GM23338 (cell line): ENCODE data around the gene PDX1. TPM values are rescaled to one million over a fixed set of nuclear protein-coding genes. Genes with fewer than 3 reads are reported as not detected.
A peak's percentile ranks its signal among the peaks of the same experiment; 100 is the strongest.

Experiments
- ATAC-seq: fragments of 200-7000 bp; cut with Tn5 transposase; 3 replicates; pipeline ENCODE4 v1.9.1; 2020
- DNase-seq: peaks from one replicate; pipeline ENCODE4 v3.0.0-alpha.2; 2015; ENCODE audit warnings: low spot score
- H2AFZ ChIP-seq: fragments of 200-600 bp; sonication (generic); 2 replicates; pipeline ENCODE4 v1.8.0; 2016; ENCODE audit warnings: antibody characterized with exemption, mild to moderate bottlenecking, moderate library complexity
- H3F3A ChIP-seq: fragments of 200-600 bp; sonication (generic); replicated peaks from 2 replicates; pipeline ENCODE4 v1.8.0; 2017; ENCODE audit warnings: antibody characterized with exemption, mixed run types, low read depth
- H3K27ac ChIP-seq: fragments of 200-600 bp; sonication (generic); 2 replicates; pipeline ENCODE4 v1.6.1; 2016; ENCODE audit warnings: low read depth
- H3K27me3 ChIP-seq: fragments of 200-600 bp; sonication (generic); 2 replicates; pipeline ENCODE4 v1.8.0; 2016; ENCODE audit warnings: mild to moderate bottlenecking, mixed run types, moderate library complexity; ENCODE audit not compliant: insufficient read depth
- H3K36me3 ChIP-seq: fragments of 200-600 bp; sonication (generic); 2 replicates; pipeline ENCODE4 v1.8.0; 2016; ENCODE audit warnings: mild to moderate bottlenecking; ENCODE audit not compliant: insufficient read depth
- H3K4me1 ChIP-seq: fragments of 200-600 bp; sonication (generic); 2 replicates; pipeline ENCODE4 v1.8.0; 2016; ENCODE audit warnings: mild to moderate bottlenecking, moderate library complexity; ENCODE audit not compliant: insufficient read depth
- H3K4me2 ChIP-seq: fragments of 200-600 bp; sonication (generic); 2 replicates; pipeline ENCODE4 v1.7.1; 2017; ENCODE audit warnings: mixed run types
- H3K4me3 ChIP-seq: fragments of 200-600 bp; sonication (generic); 2 replicates; pipeline ENCODE4 v1.6.1; 2016; ENCODE audit warnings: mixed run types
- H3K79me2 ChIP-seq: fragments of 200-600 bp; sonication (generic); replicated peaks from 2 replicates; pipeline ENCODE4 v1.8.0; 2017; ENCODE audit warnings: mild to moderate bottlenecking; ENCODE audit not compliant: insufficient read depth
- H3K9me2 ChIP-seq: fragments of 200-600 bp; sonication (generic); 2 replicates; pipeline ENCODE4 v1.8.0; 2017; ENCODE audit not compliant: insufficient read depth
- H4K20me1 ChIP-seq: fragments of 200-600 bp; sonication (generic); replicated peaks from 2 replicates; pipeline ENCODE4 v1.8.0; 2017; ENCODE audit warnings: mild to moderate bottlenecking; ENCODE audit not compliant: insufficient read depth
- H3K27ac Mint-ChIP-seq: 2 replicates; pipeline ENCODE4 v1.8.0; 2020; ENCODE audit warnings: inconsistent platforms, mild to moderate bottlenecking, moderate library complexity, mixed read lengths
- H3K27me3 Mint-ChIP-seq: 3 replicates; pipeline ENCODE4 v1.8.0; 2022; ENCODE audit warnings: low read depth, mild to moderate bottlenecking, moderate library complexity, mixed read lengths, inconsistent platforms; ENCODE audit not compliant: insufficient read depth, poor library complexity
- H3K36me3 Mint-ChIP-seq: 3 replicates; pipeline ENCODE4 v1.8.0; 2021; ENCODE audit warnings: low read depth, mild to moderate bottlenecking, inconsistent platforms, moderate library complexity, mixed read lengths
- H3K4me1 Mint-ChIP-seq: 3 replicates; pipeline ENCODE4 v1.8.0; 2020; ENCODE audit warnings: mild to moderate bottlenecking, inconsistent platforms, mixed read lengths
- H3K4me3 Mint-ChIP-seq: 3 replicates; pipeline ENCODE4 v1.8.0; 2021; ENCODE audit warnings: moderate library complexity, mild to moderate bottlenecking, inconsistent platforms, mixed read lengths
- H3K9me3 Mint-ChIP-seq: 3 replicates; pipeline ENCODE4 v1.8.0; 2020; ENCODE audit warnings: moderate library complexity, mild to moderate bottlenecking, inconsistent platforms, mixed read lengths
- CREB1 ChIP-seq: fragments of 250-450 bp; sonication (Bioruptor Pico); IDR thresholded peaks from 2 replicates; pipeline ENCODE4 v1.5.0; 2020; ENCODE audit warnings: low read depth, mild to moderate bottlenecking, moderate library complexity
- EZH2 ChIP-seq: fragments of 200-600 bp; sonication (generic); IDR thresholded peaks from one replicate; pipeline ENCODE4 v1.8.0; 2017; ENCODE audit warnings: antibody characterized with exemption, mild to moderate bottlenecking, low read depth; ENCODE audit not compliant: unreplicated experiment
- EZH2phosphoT487 ChIP-seq: fragments of 200-600 bp; sonication (generic); IDR thresholded peaks from one replicate; pipeline ENCODE4 v1.8.1; 2018; ENCODE audit warnings: antibody characterized with exemption; ENCODE audit not compliant: unreplicated experiment
- polyA plus RNA-seq: library from polyadenylated mRNA; unstranded; fragments of >200 nt; fragmentation: Nextera tagmentation; extraction: Ambion mirVana; gene quantifications from 2 replicates; pipeline ENCODE4 v1.2.1, GENCODE V29; 2016
- total RNA-seq: library from RNA; depleted of rRNA; stranded (reverse); fragments of >200 nt; shearing (Covaris generic); gene quantifications from 2 replicates; pipeline ENCODE4 v1.2.3, GENCODE V29; 2014
- TF ChIP-seq, protein P1 (sequence below): IDR thresholded peaks from 2 replicates; pipeline ENCODE4 v1.6.1; 2016; ENCODE audit warnings: antibody characterized with exemption

PDX1 gene
- total and polyA plus RNA-seq, 2 experiments from 2014 or later, result not detected

DNA sequence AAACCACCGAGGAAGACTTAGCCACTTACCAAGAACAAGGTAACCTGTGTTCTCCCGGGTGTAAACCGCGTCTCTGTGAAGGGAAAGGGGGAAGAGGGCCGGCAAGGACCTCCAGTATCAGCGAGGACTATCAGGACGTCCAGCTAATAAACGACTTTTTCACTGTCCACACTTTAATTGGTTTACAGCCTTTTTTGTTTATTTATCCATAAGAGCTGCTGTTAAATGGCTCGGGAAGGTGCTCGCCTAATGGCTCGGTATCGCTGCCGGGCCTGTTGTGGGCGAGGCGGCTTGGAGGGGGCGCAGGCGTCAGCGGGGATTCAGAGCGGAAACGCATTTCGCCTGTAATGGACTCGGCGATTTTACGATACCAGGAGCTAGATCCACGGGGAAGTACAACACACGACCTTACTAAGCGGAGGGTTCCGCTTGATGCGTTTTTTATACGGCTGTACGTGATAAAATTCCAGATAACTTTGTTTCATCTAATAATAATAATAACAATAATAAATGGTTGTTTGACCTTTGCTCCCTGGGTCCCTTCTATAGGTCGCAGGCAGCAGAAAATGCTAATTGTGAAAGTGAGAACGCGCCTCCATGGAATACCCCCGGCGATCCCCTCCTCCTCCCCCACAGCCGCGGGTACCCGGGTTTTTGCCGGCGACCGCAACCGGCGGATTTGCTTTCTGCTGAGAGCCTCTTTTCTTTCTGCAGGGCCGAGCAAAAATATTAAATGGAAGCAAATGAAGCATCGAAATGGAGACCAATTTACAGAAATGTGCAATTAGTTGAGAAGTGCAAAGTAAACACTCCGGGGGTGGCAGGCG is 2.5 kb upstream of the PDX1 start:
- peaks cover 83% of the 10 kb centered on the region for H3K27me3 Mint-ChIP-seq
- peak overlapping the region; percentile 66 for H3K4me2 ChIP-seq
- peak overlapping the region; percentile 46 for H3K4me3 ChIP-seq

DNA sequence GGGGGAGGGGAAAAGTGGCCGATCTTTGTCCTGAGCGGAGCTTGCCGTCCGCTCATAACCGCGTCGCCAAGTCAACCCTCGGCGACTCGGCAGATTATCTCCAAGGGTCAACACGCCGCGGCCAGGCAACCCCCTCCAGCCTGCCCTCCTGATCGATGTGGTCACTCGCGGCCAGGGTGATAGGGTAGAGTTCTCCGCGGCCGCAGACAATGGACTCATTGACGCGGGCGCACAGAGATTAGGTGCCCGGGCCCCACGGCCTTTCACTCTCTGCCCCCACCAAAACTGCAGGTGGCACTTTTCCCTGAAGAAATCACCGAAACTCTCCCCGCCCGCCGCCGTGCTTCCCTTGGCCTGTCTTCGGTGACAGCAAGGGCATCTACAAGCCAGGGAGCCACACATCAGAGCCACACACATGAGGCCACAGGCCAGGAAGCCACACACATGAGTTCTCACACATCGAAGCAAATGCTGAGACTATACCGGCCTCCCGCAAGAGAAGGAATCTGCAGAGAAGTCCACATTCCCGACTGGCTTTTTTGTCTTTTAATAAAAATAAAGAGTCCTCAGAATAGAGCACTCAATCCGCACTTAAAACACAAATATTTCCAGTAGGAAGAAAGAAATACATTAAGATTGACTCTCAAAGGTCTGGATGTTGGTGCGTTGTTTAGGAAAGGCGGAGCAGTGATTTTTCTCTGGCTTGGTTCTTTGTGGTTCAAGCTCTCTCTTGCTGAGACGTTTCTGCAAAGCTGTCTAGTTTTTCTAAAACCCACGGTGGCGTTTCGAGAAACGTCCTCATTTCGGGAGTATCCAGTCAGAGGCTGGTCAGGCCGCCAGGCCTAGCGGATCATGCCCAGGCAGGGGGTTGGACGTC is 1.5 kb upstream of the PDX1 start:
- DNase-seq, result peak; percentile 35
- peaks cover 43% of the 10 kb centered on the region for H3K4me1 Mint-ChIP-seq

More for the DNA sequence above, 2.5 kb upstream of the PDX1 start:
- Histone ChIP-seq H3F3A (peaks cover 24% of the 10 kb centered on the region; the same call in 1 of the 2 replicates), H3K79me2 (no peaks in the 10 kb centered on the region), H3K27me3 (peaks cover 100% of the 10 kb centered on the region), H3K27ac (no peak overlapping the region), H3K9me2 (no peaks in the 10 kb centered on the region), H2AFZ (no peak overlapping the region), H3K36me3 (no peaks in the 10 kb centered on the region), H4K20me1 (peaks cover 12% of the 10 kb centered on the region), H3K4me1 (peaks cover 45% of the 10 kb centered on the region)
- H3K4me1 Mint-ChIP-seq, result peaks cover 33% of the 10 kb centered on the region
- ATAC-seq (0 out of 3 replicates have a peak, but pooled peaks have one; percentile 2), DNase-seq (peak; percentile 67)
- peaks cover 7% of the 10 kb centered on the region; the same call in 2 of the 3 replicates for H3K9me3 Mint-ChIP-seq
- peak overlapping the region; percentile 67 for H3K4me3 Mint-ChIP-seq
- TF ChIP-seq, protein P1, sequence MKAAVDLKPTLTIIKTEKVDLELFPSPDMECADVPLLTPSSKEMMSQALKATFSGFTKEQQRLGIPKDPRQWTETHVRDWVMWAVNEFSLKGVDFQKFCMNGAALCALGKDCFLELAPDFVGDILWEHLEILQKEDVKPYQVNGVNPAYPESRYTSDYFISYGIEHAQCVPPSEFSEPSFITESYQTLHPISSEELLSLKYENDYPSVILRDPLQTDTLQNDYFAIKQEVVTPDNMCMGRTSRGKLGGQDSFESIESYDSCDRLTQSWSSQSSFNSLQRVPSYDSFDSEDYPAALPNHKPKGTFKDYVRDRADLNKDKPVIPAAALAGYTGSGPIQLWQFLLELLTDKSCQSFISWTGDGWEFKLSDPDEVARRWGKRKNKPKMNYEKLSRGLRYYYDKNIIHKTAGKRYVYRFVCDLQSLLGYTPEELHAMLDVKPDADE, result no peak
- TF ChIP-seq EZH2phosphoT487, result peak; percentile 68
- TF ChIP-seq EZH2, result peak; percentile 83
- H3K36me3 Mint-ChIP-seq, result no peaks in the 10 kb centered on the region; the same call in 2 of the 3 replicates
- H3K27ac Mint-ChIP-seq, result no peak overlapping the region

More for the DNA sequence above, 1.5 kb upstream of the PDX1 start:
- Mint-ChIP-seq H3K36me3 (no peaks in the 10 kb centered on the region; the same call in 1 of the 3 replicates), H3K27ac (no peak overlapping the region), H3K27me3 (peaks cover 92% of the 10 kb centered on the region), H3K4me3 (peak overlapping the region; percentile 38), H3K9me3 (peaks cover 7% of the 10 kb centered on the region; the same call in 2 of the 3 replicates)
- ATAC-seq, result no peak
- peaks cover 54% of the 10 kb centered on the region for H3K4me1 ChIP-seq
- no peaks in the 10 kb centered on the region for H3K36me3 ChIP-seq
- H3K4me3 ChIP-seq, result peak overlapping the region; percentile 46
- H3K4me2 ChIP-seq, result peak overlapping the region; percentile 66
- H2AFZ ChIP-seq, result no peak overlapping the region
- TF ChIP-seq CREB1 (CRISPR knock-in tag) (no peak), EZH2phosphoT487 (peak; percentile 31), EZH2 (peak; percentile 100)
- H4K20me1 ChIP-seq, result peaks cover 20% of the 10 kb centered on the region
- H3K79me2 ChIP-seq, result no peaks in the 10 kb centered on the region
- peaks cover 100% of the 10 kb centered on the region for H3K27me3 ChIP-seq
- H3F3A ChIP-seq, result peaks cover 31% of the 10 kb centered on the region; the same call in 1 of the 2 replicates
- no peaks in the 10 kb centered on the region for H3K9me2 ChIP-seq
- H3K27ac ChIP-seq, result no peak overlapping the region
